B cell (primary cell): ENCODE data around the gene CDH5.

ENCODE experiments used
- EZH2 ChIP-seq: IDR thresholded peaks from 2 replicates; pipeline ENCODE4 v1.6.1; 2012; ENCODE audit warnings: borderline replicate concordance, low read depth, mild to moderate bottlenecking, moderate library complexity, low read length; ENCODE audit not compliant: insufficient read depth, poor library complexity, severe bottlenecking
- TF ChIP-seq, protein P1 (sequence below): fragments of 200-600 bp; IDR thresholded peaks from one replicate; pipeline ENCODE4 v1.8.0; 2022; ENCODE audit warnings: antibody characterized with exemption, mild to moderate bottlenecking

GRCh38 chr16:66434619-66435430, 68.3 kb downstream of the CDH5 start:
- TF ChIP-seq, protein P1, sequence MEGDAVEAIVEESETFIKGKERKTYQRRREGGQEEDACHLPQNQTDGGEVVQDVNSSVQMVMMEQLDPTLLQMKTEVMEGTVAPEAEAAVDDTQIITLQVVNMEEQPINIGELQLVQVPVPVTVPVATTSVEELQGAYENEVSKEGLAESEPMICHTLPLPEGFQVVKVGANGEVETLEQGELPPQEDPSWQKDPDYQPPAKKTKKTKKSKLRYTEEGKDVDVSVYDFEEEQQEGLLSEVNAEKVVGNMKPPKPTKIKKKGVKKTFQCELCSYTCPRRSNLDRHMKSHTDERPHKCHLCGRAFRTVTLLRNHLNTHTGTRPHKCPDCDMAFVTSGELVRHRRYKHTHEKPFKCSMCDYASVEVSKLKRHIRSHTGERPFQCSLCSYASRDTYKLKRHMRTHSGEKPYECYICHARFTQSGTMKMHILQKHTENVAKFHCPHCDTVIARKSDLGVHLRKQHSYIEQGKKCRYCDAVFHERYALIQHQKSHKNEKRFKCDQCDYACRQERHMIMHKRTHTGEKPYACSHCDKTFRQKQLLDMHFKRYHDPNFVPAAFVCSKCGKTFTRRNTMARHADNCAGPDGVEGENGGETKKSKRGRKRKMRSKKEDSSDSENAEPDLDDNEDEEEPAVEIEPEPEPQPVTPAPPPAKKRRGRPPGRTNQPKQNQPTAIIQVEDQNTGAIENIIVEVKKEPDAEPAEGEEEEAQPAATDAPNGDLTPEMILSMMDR = no peak
- no peak for TF ChIP-seq EZH2
